A673 (cell line): ENCODE measurements around the gene NACC2. TPM values are rescaled to one million over a fixed set of nuclear protein-coding genes. Genes with fewer than 3 reads are reported as not detected.

ENCODE experiments used
- BruUV-seq: library from RNA; stranded (reverse); fragments of 400-500 nt; replicated peaks from 2 replicates; lab custom pipeline; 2021; lab: Mats Ljungman, UMichigan
- CTCF ChIA-PET: fragments of 300-600 bp; sonication (Branson Sonifier 250); formaldehyde crosslinking; loops from one replicate; lab custom pipeline; 2022; ENCODE audit warnings: antibody characterized with exemption; lab: Charles Lee
- POLR2A ChIA-PET: fragments of 300-600 bp; sonication (Branson Sonifier 250); formaldehyde crosslinking; loops from one replicate; lab custom pipeline; 2022; ENCODE audit warnings: antibody characterized with exemption; ENCODE audit not compliant: low non-redundant PET; lab: Charles Lee
- DNase-seq: peaks from one replicate; pipeline ENCODE4 v3.0.0-alpha.2; 2015; ENCODE audit warnings: low spot score
- H3K27ac ChIP-seq: fragments of 200-600 bp; sonication (generic); 2 replicates; pipeline ENCODE4 v1.5.1; 2016; ENCODE audit warnings: mixed run types, low read depth, mild to moderate bottlenecking, mixed read lengths, antibody characterized with exemption, low read length; ENCODE audit not compliant: poor library complexity, severe bottlenecking
- H3K27me3 ChIP-seq: fragments of 200-600 bp; sonication (generic); replicated peaks from 2 replicates; pipeline ENCODE4 v1.6.1; 2017; ENCODE audit warnings: mixed run types, low read depth, mild to moderate bottlenecking, mixed read lengths, antibody characterized with exemption, low read length; ENCODE audit not compliant: insufficient read depth, poor library complexity
- H3K36me3 ChIP-seq: fragments of 200-600 bp; sonication (generic); 2 replicates; pipeline ENCODE4 v1.6.1; 2016; ENCODE audit warnings: mixed run types, mild to moderate bottlenecking, mixed read lengths, antibody characterized with exemption, low read length; ENCODE audit not compliant: insufficient read depth, poor library complexity, severe bottlenecking
- H3K4me1 ChIP-seq: fragments of 200-600 bp; sonication (generic); 2 replicates; pipeline ENCODE4 v1.6.1; 2017; ENCODE audit warnings: mixed run types, mild to moderate bottlenecking, mixed read lengths, antibody characterized with exemption, low read length; ENCODE audit not compliant: insufficient read depth, poor library complexity, severe bottlenecking
- H3K4me3 ChIP-seq: fragments of 200-600 bp; sonication (generic); 2 replicates; pipeline ENCODE4 v1.5.1; 2016; ENCODE audit warnings: low read depth, mixed run types, mild to moderate bottlenecking, mixed read lengths, low read length; ENCODE audit not compliant: poor library complexity, severe bottlenecking
- H3K9me3 ChIP-seq: fragments of 200-600 bp; sonication (generic); 2 replicates; pipeline ENCODE4 v1.6.1; 2016; ENCODE audit warnings: mixed run types, low read depth, mild to moderate bottlenecking, mixed read lengths, antibody characterized with exemption, low read length; ENCODE audit not compliant: poor library complexity, severe bottlenecking
- CTCF ChIP-seq: fragments of 300-800, 200-600 bp; sonication (generic); conservative IDR thresholded peaks from 2 replicates; pipeline ENCODE4 v1.5.1; 2017; ENCODE audit warnings: low read depth, mild to moderate bottlenecking, antibody characterized with exemption, low read length, moderate library complexity, mixed read lengths
- EZH2 ChIP-seq: fragments of 200-600 bp; sonication (generic); IDR thresholded peaks from 2 replicates; pipeline ENCODE4 v1.6.1; 2017; ENCODE audit warnings: borderline replicate concordance, low read depth, mild to moderate bottlenecking, mixed read lengths, antibody characterized with exemption, low read length; ENCODE audit not compliant: poor library complexity, severe bottlenecking
- intact Hi-C: fragments of 100-400 bp; cut with micrococcal nuclease; formaldehyde crosslinking; loops from one replicate; pipeline ENCODE4 v1.10.0; 2022; ENCODE audit not compliant: unreplicated experiment
- total RNA-seq: library from RNA; stranded (reverse); gene quantifications from 2 replicates; pipeline ENCODE4 v1.2.3, GENCODE V29; 2021

NACC2 gene
- total RNA-seq, 1 experiment from 2014 or later: 19.5 TPM

- no peak for DNase-seq
- CTCF ChIA-PET: no interaction called here
- Histone ChIP-seq H3K4me3 (no peak overlapping the region), H3K4me1 (peaks cover 89% of the 10 kb centered on the region), H3K36me3 (no peaks in the 10 kb centered on the region), H3K9me3 (no peaks in the 10 kb centered on the region), H3K27me3 (no peaks in the 10 kb centered on the region), H3K27ac (peak overlapping the region; percentile 69)
- TF ChIP-seq EZH2: no peak
- no peak for TF ChIP-seq CTCF
- intact Hi-C loops: no loop called here
- POLR2A ChIA-PET: interaction anchor here (0.7 kb wide), 1 partner anchor 33 kb away, joined by 5 read pairs; no protein-coding TSS in a partner anchor
- no TSS peak for BruUV-seq
Observed at GRCh38 chr9:136056546-136057235, 38.4 kb downstream of the NACC2 start.

- CTCF ChIA-PET: no interaction called here
- H3K4me3 ChIP-seq: no peak overlapping the region
- no peaks in the 10 kb centered on the region for H3K9me3 ChIP-seq
- intact Hi-C loops: no loop called here
- TF ChIP-seq EZH2 (no peak), CTCF (no peak)
- H3K27me3 ChIP-seq: no peaks in the 10 kb centered on the region
- peaks cover 84% of the 10 kb centered on the region for H3K4me1 ChIP-seq
- POLR2A ChIA-PET: interaction anchor here (0.7 kb wide), 1 partner anchor 34 kb away, joined by 5 read pairs; no protein-coding TSS in a partner anchor
- no peak for DNase-seq
- peak overlapping the region; percentile 22 for H3K27ac ChIP-seq
- no peaks in the 10 kb centered on the region for H3K36me3 ChIP-seq
- no TSS peak for BruUV-seq
Observed at GRCh38 chr9:136055715-136056545, 39.2 kb downstream of the NACC2 start.

- no peak for DNase-seq
- CTCF ChIA-PET: no interaction called here
Observed at GRCh38 chr9:136054798-136055714, 40.0 kb downstream of the NACC2 start.

More at GRCh38 chr9:136054798-136055714, 40.0 kb downstream of the NACC2 start:
- no peaks in the 10 kb centered on the region for H3K27me3 ChIP-seq
- no TSS peak for BruUV-seq
- H3K4me1 ChIP-seq: peaks cover 83% of the 10 kb centered on the region
- intact Hi-C loops: loop anchor here (5.0 kb wide), 1 partner anchor 88 kb away; no protein-coding TSS in a partner anchor
- H3K9me3 ChIP-seq: no peaks in the 10 kb centered on the region
- TF ChIP-seq EZH2 (no peak), CTCF (no peak)
- H3K36me3 ChIP-seq: peaks cover 4% of the 10 kb centered on the region
- POLR2A ChIA-PET: no interaction called here
- peak overlapping the region; percentile 22 for H3K27ac ChIP-seq
- H3K4me3 ChIP-seq: no peak overlapping the region
